ENCODE results near the gene ALG9.

DNA sequence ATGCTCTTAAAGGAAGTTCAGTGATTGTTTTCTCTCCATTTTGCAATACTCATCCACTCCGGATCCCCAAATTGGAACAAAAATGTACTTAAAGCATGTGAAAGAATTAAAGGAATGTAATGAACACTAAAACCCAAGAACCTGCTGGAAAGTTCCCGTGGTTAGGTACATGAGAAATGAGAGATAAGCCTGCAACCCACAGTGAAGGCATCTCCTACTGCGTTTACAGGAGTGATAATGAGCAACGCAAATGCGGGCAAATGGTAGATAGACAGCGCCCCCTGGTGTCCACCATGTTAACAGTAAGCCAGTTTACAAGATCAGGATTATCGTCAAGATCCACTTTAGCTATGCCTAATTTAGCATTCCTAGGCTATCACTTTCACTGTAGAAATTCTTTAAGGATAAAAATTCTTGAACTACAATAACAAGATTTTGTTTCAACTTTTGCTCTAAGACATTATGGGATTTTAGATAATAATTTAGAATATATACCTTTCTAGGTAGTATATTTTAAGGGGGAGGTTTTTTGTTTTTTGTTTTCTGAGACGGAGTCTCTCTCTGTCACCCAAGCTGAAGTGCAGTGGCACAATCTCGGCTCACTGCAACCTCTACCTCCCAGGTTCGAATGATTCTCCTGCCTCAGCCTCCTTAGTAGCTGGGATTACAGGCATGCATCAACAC, 29.9 kb downstream of the ALG9 start:
- peak; percentile 9 for TF ChIP-seq POLR2A (IDR thresholded peaks at IDR 0.05)
- TF ChIP-seq, protein P1, sequence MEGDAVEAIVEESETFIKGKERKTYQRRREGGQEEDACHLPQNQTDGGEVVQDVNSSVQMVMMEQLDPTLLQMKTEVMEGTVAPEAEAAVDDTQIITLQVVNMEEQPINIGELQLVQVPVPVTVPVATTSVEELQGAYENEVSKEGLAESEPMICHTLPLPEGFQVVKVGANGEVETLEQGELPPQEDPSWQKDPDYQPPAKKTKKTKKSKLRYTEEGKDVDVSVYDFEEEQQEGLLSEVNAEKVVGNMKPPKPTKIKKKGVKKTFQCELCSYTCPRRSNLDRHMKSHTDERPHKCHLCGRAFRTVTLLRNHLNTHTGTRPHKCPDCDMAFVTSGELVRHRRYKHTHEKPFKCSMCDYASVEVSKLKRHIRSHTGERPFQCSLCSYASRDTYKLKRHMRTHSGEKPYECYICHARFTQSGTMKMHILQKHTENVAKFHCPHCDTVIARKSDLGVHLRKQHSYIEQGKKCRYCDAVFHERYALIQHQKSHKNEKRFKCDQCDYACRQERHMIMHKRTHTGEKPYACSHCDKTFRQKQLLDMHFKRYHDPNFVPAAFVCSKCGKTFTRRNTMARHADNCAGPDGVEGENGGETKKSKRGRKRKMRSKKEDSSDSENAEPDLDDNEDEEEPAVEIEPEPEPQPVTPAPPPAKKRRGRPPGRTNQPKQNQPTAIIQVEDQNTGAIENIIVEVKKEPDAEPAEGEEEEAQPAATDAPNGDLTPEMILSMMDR (IDR thresholded peaks at IDR 0.05) = peak; percentile 74 to 94 (median 87)
- TF ChIP-seq EP300 (IDR thresholded peaks at IDR 0.05) = no peak

Data from ovary (tissue), 3 donors.